ENCODE data around the gene LETMD1. TPM values are rescaled to one million over a fixed set of nuclear protein-coding genes. Genes with fewer than 3 reads are reported as not detected.

The LETMD1 gene, protein sequence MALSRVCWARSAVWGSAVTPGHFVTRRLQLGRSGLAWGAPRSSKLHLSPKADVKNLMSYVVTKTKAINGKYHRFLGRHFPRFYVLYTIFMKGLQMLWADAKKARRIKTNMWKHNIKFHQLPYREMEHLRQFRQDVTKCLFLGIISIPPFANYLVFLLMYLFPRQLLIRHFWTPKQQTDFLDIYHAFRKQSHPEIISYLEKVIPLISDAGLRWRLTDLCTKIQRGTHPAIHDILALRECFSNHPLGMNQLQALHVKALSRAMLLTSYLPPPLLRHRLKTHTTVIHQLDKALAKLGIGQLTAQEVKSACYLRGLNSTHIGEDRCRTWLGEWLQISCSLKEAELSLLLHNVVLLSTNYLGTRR
- total RNA-seq (54.4 TPM), polyA plus RNA-seq (ENCODE audit: insufficient read depth, low read depth, low replicate concordance) (68.2 TPM)
- long read RNA-seq, donor 1, transcript LETMD1-238 (1 exons, 2,948 nt): major isoform, 18 of 26 reads
- long read RNA-seq, donor 1, partial matches to known transcripts: 0 of 26 reads
- long read RNA-seq, donor 1, other reads (novel, unspliced or antisense): 0 of 26 reads
- long read RNA-seq, donor 2, transcript LETMD1-238 (1 exons, 2,948 nt): major isoform, 29 of 50 reads
- long read RNA-seq, donor 2, transcript LETMD1-221 (5 exons, 1,480 nt): minor isoform, 6 of 50 reads
- long read RNA-seq, donor 2, partial matches to known transcripts: 7 of 50 reads
- long read RNA-seq, donor 2, other reads (novel, unspliced or antisense): 0 of 50 reads
- long read RNA-seq, donor 3, transcript LETMD1-238 (1 exons, 2,948 nt): major isoform, 28 of 62 reads
- long read RNA-seq, donor 3, transcript LETMD1-206 (6 exons, 1,665 nt): minor isoform, 5 of 62 reads
- long read RNA-seq, donor 3, transcript LETMD1-221 (5 exons, 1,480 nt): minor isoform, 10 of 62 reads
- long read RNA-seq, donor 3, partial matches to known transcripts: 8 of 62 reads
- long read RNA-seq, donor 3, other reads (novel, unspliced or antisense): 0 of 62 reads
- long read RNA-seq, donor 4, transcript LETMD1-221 (5 exons, 1,480 nt): minor isoform, 7 of 39 reads
- long read RNA-seq, donor 4, transcript LETMD1-238 (1 exons, 2,948 nt): major isoform, 12 of 39 reads
- long read RNA-seq, donor 4, partial matches to known transcripts: 8 of 39 reads
- long read RNA-seq, donor 4, other reads (novel, unspliced or antisense): 0 of 39 reads
- long read RNA-seq, donor 5, partial matches to known transcripts: 0 of 2 reads
- long read RNA-seq, donor 5, other reads (novel, unspliced or antisense): 0 of 2 reads
- long read RNA-seq, donor 6, transcript LETMD1-238 (1 exons, 2,948 nt): major isoform, 16 of 32 reads
- long read RNA-seq, donor 6, partial matches to known transcripts: 0 of 32 reads
- long read RNA-seq, donor 6, other reads (novel, unspliced or antisense): 0 of 32 reads
- long read RNA-seq, donor 7, transcript LETMD1-238 (1 exons, 2,948 nt): minor isoform, 6 of 36 reads
- long read RNA-seq, donor 7, transcript LETMD1-201 (9 exons, 2,112 nt): major isoform, 8 of 36 reads
- long read RNA-seq, donor 7, partial matches to known transcripts: 2 of 36 reads
- long read RNA-seq, donor 7, other reads (novel, unspliced or antisense): 13 of 36 reads
- long read RNA-seq, donor 8, transcript LETMD1-238 (1 exons, 2,948 nt): major isoform, 20 of 30 reads
- long read RNA-seq, donor 8, partial matches to known transcripts: 0 of 30 reads
- long read RNA-seq, donor 8, other reads (novel, unspliced or antisense): 0 of 30 reads
- long read RNA-seq, donor 9, transcript LETMD1-238 (1 exons, 2,948 nt): major isoform, 10 of 21 reads
- long read RNA-seq, donor 9, partial matches to known transcripts: 0 of 21 reads
- long read RNA-seq, donor 9, other reads (novel, unspliced or antisense): 0 of 21 reads
- long read RNA-seq, donor 10, transcript LETMD1-238 (1 exons, 2,948 nt): major isoform, 38 of 48 reads
- long read RNA-seq, donor 10, partial matches to known transcripts: 0 of 48 reads
- long read RNA-seq, donor 10, other reads (novel, unspliced or antisense): 0 of 48 reads

DNA sequence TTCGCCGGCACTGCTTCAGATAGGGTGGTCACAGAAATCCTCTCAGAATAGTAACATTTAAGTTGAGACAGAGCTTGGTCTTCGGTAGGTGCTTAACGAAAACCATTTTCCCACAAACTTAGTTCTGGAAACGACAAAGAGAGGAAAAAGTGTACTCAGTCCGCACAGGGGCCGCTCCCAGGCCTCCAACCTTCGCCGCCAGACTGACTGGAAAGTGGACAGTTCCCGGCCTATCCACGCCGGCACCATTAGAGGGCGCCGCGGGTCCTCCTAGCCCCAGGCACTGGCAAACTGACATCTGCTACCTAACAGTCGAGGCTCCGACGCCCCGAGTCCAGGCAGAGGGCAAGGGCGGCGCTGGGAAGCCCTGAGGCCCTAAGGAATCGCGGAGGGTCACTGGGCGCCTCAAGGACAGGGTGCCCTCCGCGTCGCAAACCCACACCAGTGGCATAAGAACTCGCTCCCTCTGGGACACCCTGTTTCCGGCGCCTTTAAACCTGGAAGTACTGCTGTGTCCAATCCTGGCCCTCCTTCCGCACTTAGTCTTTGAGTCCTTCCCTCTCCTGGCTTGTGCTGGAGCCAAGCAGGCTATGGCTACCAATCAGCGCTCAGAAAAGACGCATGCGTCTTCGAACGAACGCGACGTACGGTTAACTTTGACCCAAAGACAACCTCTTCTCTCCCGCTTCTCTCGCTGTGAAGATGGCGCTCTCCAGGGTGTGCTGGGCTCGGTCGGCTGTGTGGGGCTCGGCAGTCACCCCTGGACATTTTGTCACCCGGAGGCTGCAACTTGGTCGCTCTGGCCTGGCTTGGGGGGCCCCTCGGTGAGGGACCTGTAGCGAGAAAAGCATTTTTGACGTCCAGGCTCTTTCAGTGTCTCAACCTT is at the start of gene LETMD1:
LETMD1 (plus strand) TSS at position 673 of the 886 bp plus-strand sequence; CDS start at position 703, 30 bp downstream.
- FAIRE-seq (peak; percentile 92), DNase-seq (peak; percentile 95 to 99 (median 96))
- H3K36me3 ChIP-seq (ENCODE audit: control insufficient read depth in 2 of 3, insufficient read depth in 3 of 3, low read length in 3 of 3): peaks cover 0 to under 1% (median 0%) of the 10 kb centered on the region in 3 donors
- peak within 1 kb of the TSS; percentile 73 to 96 (median 96) for H3K9ac ChIP-seq (ENCODE audit: low read length in 3 of 3)
- no peaks in the 10 kb centered on the region for H3K9me3 ChIP-seq (ENCODE audit: control insufficient read depth in 2 of 3, insufficient read depth in 1 of 3, low read length in 3 of 3)
- H3K27ac ChIP-seq (ENCODE audit: low read depth in 2 of 2, low read length in 2 of 2): peak within 1 kb of the TSS; percentile 96 to 99
- H3K27me3 ChIP-seq (ENCODE audit: control insufficient read depth, insufficient read depth, low read length): no peaks in the 10 kb centered on the region
- peaks cover 3 to 11% (median 8%) of the 10 kb centered on the region in 3 donors for H3K4me1 ChIP-seq (ENCODE audit: control insufficient read depth in 2 of 3, insufficient read depth in 2 of 3, low read depth in 1 of 3, low read length in 3 of 3)
- intact Hi-C loops (cut with DNase I): no loop called here
- peak within 1 kb of the TSS; percentile 89 to 96 (median 93) for H3K4me3 ChIP-seq (ENCODE audit: low read length in 3 of 3)
- TF ChIP-seq, protein P1, sequence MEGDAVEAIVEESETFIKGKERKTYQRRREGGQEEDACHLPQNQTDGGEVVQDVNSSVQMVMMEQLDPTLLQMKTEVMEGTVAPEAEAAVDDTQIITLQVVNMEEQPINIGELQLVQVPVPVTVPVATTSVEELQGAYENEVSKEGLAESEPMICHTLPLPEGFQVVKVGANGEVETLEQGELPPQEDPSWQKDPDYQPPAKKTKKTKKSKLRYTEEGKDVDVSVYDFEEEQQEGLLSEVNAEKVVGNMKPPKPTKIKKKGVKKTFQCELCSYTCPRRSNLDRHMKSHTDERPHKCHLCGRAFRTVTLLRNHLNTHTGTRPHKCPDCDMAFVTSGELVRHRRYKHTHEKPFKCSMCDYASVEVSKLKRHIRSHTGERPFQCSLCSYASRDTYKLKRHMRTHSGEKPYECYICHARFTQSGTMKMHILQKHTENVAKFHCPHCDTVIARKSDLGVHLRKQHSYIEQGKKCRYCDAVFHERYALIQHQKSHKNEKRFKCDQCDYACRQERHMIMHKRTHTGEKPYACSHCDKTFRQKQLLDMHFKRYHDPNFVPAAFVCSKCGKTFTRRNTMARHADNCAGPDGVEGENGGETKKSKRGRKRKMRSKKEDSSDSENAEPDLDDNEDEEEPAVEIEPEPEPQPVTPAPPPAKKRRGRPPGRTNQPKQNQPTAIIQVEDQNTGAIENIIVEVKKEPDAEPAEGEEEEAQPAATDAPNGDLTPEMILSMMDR (IDR thresholded peaks at IDR 0.05; ENCODE audit: borderline replicate concordance, extremely low read depth, insufficient read depth): peak; percentile 79

DNA sequence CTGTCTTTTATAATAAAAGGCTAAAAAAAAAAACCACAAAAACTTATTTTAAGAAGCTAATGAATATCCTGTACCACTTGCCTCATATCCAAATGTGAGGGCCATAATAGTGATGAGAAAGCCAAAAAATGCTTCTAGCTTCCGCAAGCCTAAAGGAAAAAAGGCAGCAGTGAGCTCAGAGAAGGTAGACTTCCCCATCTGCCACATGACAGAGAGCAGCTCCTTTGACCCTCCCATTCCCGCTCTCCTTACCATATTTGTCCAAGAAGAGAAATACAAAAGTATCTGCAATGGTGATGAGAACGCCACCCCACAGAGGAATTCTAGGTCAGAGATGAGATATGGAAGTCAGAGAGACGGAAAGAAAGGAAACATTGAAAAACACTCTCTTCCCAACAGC is 49.0 kb upstream of the LETMD1 start:
- intact Hi-C loops (cut with DNase I): no loop called here
- no peaks in the 10 kb centered on the region for H3K4me1 ChIP-seq (ENCODE audit: control insufficient read depth in 2 of 3, insufficient read depth in 2 of 3, low read depth in 1 of 3, low read length in 3 of 3)
- TF ChIP-seq, protein P1 (IDR thresholded peaks at IDR 0.05; ENCODE audit: borderline replicate concordance, extremely low read depth, insufficient read depth): no peak
- no peak overlapping the region for H3K27ac ChIP-seq (ENCODE audit: low read depth in 2 of 2, low read length in 2 of 2)
- FAIRE-seq (no peak), DNase-seq (no peak)
- H3K36me3 ChIP-seq (ENCODE audit: control insufficient read depth in 2 of 3, insufficient read depth in 3 of 3, low read length in 3 of 3): peaks cover 3 to 26% (median 20%) of the 10 kb centered on the region in 3 donors
- no peaks in the 10 kb centered on the region for H3K9me3 ChIP-seq (ENCODE audit: control insufficient read depth in 2 of 3, insufficient read depth in 1 of 3, low read length in 3 of 3)
- H3K4me3 ChIP-seq (ENCODE audit: low read length in 3 of 3): no peak overlapping the region
- H3K9ac ChIP-seq (ENCODE audit: low read length in 3 of 3): no peak overlapping the region
- H3K27me3 ChIP-seq (ENCODE audit: control insufficient read depth, insufficient read depth, low read length): no peaks in the 10 kb centered on the region

Measured in kidney (tissue), 22 donors.